Lower lobe of right lung (tissue), 2 donors: ENCODE results near the gene EPB41L4A. TPM values are rescaled to one million over a fixed set of nuclear protein-coding genes. Genes with fewer than 3 reads are reported as not detected.
"Not testable (repeated sequence)": the region's sequence is repeated elsewhere in the genome, so short reads cannot be mapped to it uniquely, and the experiment has no call there.

Experiments used
- ATAC-seq, 2 donors: fragments of 200-7000 bp; cut with Tn5 transposase; one replicate each; pipeline ENCODE4 v1.9.1; 2020 to 2022; ENCODE audit warnings: mild to moderate bottlenecking in 2 of 2, moderate library complexity in 2 of 2
- DNase-seq: peaks from one replicate; pipeline ENCODE4 v3.0.0-alpha.2; 2020
- H3K27ac ChIP-seq: fragments of 200-600 bp; one replicate; pipeline ENCODE4 v1.8.0; 2022
- H3K27me3 ChIP-seq: fragments of 200-600 bp; one replicate; pipeline ENCODE4 v1.8.0; 2022; ENCODE audit warnings: low read depth
- H3K36me3 ChIP-seq: fragments of 200-600 bp; one replicate; pipeline ENCODE4 v1.8.0; 2022; ENCODE audit warnings: mild to moderate bottlenecking
- H3K4me1 ChIP-seq: fragments of 200-600 bp; one replicate; pipeline ENCODE4 v1.8.0; 2022
- H3K4me3 ChIP-seq: fragments of 200-600 bp; one replicate; pipeline ENCODE4 v1.8.0; 2022; ENCODE audit warnings: mild to moderate bottlenecking
- H3K9me3 ChIP-seq: fragments of 200-600 bp; one replicate; pipeline ENCODE4 v1.8.0; 2022
- intact Hi-C: fragments of 100-400 bp; cut with DNase I; formaldehyde crosslinking; loops from one replicate; pipeline ENCODE4 v1.11.0; 2022
- total RNA-seq: library from RNA; stranded (reverse); fragmentation: NEBNext Ultra II Directional; extraction: Animal tissue kit (Norgen Biotek cat#: 25700); gene quantifications from one replicate; pipeline ENCODE4 v1.2.1, GENCODE V29; 2021
- TF ChIP-seq, protein P1 (sequence below): fragments of 200-600 bp; IDR thresholded peaks from one replicate; pipeline ENCODE4 v1.8.0; 2022; ENCODE audit warnings: antibody characterized with exemption, mild to moderate bottlenecking
- donor health status: DM: no; HTN: yes; CAD: no; lungs with severe emphysema.

Gene EPB41L4A
- total RNA-seq, 1 donor from 2014 or later, result 44.8 TPM

DNA sequence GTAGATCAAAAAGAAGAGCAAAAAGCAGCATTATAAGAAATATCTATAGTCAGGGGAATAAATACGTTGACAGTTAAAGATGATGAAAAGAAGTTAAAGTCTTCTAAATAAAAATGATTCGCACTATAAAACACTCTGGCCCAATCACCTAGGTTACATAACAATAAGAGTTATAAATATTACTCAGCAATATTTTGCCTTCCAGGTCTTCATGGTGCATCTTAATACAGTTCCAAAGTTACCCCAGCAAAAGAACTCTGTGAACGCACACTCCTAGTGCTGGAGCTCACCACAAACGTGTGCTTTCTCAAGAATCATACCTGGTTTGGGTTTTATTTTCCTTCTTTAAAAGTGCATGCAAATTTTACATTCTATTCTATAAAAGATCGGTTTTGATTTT lies 44.7 kb downstream of the EPB41L4A start:
- no peak for ATAC-seq
- DNase-seq, result no peak
- Histone ChIP-seq H3K4me1 (peaks cover 7% of the 10 kb centered on the region), H3K36me3 (no peaks in the 10 kb centered on the region), H3K4me3 (no peak overlapping the region), H3K27me3 (no peaks in the 10 kb centered on the region), H3K9me3 (no peaks in the 10 kb centered on the region), H3K27ac (no peak overlapping the region)
- TF ChIP-seq, protein P1, sequence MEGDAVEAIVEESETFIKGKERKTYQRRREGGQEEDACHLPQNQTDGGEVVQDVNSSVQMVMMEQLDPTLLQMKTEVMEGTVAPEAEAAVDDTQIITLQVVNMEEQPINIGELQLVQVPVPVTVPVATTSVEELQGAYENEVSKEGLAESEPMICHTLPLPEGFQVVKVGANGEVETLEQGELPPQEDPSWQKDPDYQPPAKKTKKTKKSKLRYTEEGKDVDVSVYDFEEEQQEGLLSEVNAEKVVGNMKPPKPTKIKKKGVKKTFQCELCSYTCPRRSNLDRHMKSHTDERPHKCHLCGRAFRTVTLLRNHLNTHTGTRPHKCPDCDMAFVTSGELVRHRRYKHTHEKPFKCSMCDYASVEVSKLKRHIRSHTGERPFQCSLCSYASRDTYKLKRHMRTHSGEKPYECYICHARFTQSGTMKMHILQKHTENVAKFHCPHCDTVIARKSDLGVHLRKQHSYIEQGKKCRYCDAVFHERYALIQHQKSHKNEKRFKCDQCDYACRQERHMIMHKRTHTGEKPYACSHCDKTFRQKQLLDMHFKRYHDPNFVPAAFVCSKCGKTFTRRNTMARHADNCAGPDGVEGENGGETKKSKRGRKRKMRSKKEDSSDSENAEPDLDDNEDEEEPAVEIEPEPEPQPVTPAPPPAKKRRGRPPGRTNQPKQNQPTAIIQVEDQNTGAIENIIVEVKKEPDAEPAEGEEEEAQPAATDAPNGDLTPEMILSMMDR, result no peak
- intact Hi-C loops, result no loop called here

DNA sequence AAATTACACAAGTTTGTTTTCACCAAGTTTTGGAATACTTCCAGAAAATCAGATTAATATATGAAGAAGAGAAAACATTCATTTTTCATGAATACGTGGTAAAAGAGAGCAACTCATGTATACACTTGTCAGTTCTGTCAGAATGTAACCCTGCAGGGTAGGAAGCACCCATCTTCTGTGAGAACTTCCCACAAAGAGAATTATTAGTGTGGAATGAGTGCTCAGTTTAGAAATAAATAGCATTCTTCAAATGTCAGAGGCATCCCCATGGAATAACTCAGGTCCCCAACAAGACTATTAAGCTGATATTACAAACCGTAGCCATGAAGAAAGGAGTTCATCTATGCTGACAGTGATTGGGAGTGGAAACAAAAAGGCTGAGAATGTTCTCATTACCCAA lies 45.2 kb downstream of the EPB41L4A start:
- Histone ChIP-seq H3K27ac (no peak overlapping the region), H3K4me1 (peaks cover 7% of the 10 kb centered on the region), H3K4me3 (no peak overlapping the region), H3K27me3 (no peaks in the 10 kb centered on the region), H3K9me3 (no peaks in the 10 kb centered on the region), H3K36me3 (no peaks in the 10 kb centered on the region)
- TF ChIP-seq, protein P1, result no peak
- DNase-seq (no peak), ATAC-seq (no peak)
- intact Hi-C loops, result no loop called here

DNA sequence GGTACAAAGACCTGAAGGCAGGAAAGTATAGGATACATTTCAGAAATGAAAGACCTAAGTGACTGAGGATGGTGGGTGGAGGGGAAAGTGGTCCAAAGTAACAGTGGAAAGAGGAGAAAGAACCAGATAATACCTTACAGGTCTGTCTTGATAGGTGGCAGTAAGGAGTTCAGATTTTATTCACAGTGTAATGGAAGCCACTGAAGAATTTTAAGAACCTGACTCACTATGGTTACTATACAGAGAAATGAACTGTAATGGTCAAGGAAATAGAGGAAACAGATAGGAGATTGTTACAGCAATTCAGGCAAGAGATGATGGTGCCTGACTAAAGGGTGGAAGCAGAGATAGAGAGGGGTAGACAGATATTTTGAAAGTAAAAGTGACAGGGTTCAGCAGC lies 46.5 kb downstream of the EPB41L4A start:
- no peaks in the 10 kb centered on the region for H3K36me3 ChIP-seq
- intact Hi-C loops, result no loop called here
- peaks cover 7% of the 10 kb centered on the region for H3K4me1 ChIP-seq
- DNase-seq (no peak), ATAC-seq (peak in 1 of 2 donors; percentile 33)
- no peaks in the 10 kb centered on the region for H3K27me3 ChIP-seq
- no peaks in the 10 kb centered on the region for H3K9me3 ChIP-seq
- H3K4me3 ChIP-seq, result no peak overlapping the region
- TF ChIP-seq, protein P1, result no peak
- H3K27ac ChIP-seq, result no peak overlapping the region

DNA sequence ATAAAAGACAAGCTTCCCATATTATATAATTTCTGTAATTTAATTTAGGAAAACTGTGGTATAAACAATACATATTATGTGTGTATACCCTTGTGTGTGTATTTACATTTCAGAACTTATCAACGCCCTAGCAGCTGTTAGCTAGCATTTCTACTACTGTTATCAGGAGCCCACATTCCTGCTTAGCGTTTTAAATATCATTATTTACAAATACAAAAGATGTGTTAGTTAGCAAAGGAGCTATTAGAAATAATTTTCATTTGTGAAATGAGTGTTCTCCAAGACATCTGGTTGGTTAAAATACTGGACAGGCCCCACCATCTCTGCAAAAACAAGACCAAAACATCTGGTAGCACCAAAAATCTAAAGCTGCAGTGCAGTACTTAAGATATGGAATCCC lies 48.0 kb downstream of the EPB41L4A start:
- H3K9me3 ChIP-seq, result no peaks in the 10 kb centered on the region
- no peaks in the 10 kb centered on the region for H3K27me3 ChIP-seq
- H3K4me1 ChIP-seq, result peaks cover 7% of the 10 kb centered on the region
- no peak overlapping the region for H3K27ac ChIP-seq
- H3K4me3 ChIP-seq, result no peak overlapping the region
- intact Hi-C loops, result no loop called here
- no peak for DNase-seq
- TF ChIP-seq, protein P1, result no peak
- no peaks in the 10 kb centered on the region for H3K36me3 ChIP-seq
- ATAC-seq, result no peak

DNA sequence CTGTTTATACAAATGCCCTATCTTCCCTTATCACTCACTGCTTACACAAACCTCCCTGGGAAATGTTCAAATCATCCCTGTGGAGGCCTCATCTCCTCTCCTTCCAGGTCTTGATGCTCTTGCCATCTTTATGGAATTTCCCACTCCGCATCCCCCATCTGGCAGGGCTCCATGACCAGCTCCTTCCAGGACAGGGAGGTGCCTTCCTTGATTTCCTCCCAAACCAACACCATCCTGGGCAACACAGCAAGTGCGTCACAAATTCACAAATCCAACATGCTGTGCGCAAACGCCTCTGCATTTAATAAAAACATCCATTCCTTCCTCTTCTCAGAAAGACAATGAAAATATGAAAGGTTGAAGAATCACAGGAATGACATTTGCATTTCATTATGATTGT lies 51.7 kb downstream of the EPB41L4A start:
- Histone ChIP-seq H3K36me3 (no peaks in the 10 kb centered on the region), H3K9me3 (no peaks in the 10 kb centered on the region), H3K4me1 (peaks cover 4% of the 10 kb centered on the region), H3K4me3 (no peak overlapping the region), H3K27me3 (no peaks in the 10 kb centered on the region), H3K27ac (no peak overlapping the region)
- intact Hi-C loops, result no loop called here
- ATAC-seq, result peak in 1 of 2 donors; percentile 53
- DNase-seq, result no peak
- TF ChIP-seq, protein P1, result no peak

DNA sequence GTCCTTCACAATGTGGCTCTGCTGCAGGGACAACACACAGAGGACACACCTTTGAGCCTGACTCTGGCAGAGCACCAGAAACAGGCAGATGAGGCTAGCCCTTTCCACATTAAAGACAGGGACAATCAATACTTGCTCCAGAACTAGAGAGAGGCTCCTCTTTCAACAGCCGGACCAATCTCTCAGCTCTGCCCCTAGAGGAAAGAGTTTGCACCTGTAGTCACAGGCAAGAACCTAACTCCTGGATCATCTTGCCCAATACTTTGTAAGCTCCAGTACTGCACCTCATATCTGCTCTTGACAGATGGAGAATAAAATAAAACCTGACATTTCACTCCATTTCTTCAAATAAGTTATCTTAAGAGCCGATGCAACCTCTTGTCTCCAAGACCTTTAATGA lies 52.1 kb downstream of the EPB41L4A start:
- TF ChIP-seq, protein P1, result no peak
- peak in 1 of 2 donors; percentile 60 for ATAC-seq
- Histone ChIP-seq H3K27me3 (no peaks in the 10 kb centered on the region), H3K9me3 (no peaks in the 10 kb centered on the region), H3K27ac (no peak overlapping the region), H3K4me1 (peaks cover under 1% of the 10 kb centered on the region), H3K4me3 (no peak overlapping the region), H3K36me3 (no peaks in the 10 kb centered on the region)
- no peak for DNase-seq
- intact Hi-C loops, result no loop called here

DNA sequence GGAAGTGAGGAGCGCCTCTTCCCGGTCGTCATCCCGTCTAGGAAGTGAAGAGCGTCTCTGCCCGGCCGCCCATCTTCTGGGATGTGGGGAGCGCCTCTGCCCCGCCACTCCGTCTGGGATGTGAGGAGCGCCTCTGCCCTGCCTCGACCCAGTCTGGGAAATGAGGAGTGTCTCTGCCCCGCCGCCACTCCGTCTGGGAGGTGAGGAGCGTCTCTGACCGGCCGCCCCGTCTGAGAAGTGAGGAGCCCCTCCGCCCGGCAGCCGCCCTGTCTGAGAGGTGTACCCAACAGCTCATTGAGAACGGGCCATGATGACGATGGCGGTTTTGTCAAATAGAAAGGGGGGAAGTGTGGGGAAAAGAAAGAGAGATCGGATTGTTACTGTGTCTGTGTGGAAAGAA lies 58.3 kb downstream of the EPB41L4A start:
- H3K4me3 ChIP-seq, H3K36me3 ChIP-seq, H3K4me1 ChIP-seq, intact Hi-C loops, H3K9me3 ChIP-seq, ATAC-seq, DNase-seq, H3K27me3 ChIP-seq, H3K27ac ChIP-seq: not testable (repeated sequence)
